Omental fat pad (tissue), 4 donors: ENCODE data around the gene XPO6. TPM values are rescaled to one million over a fixed set of nuclear protein-coding genes. Genes with fewer than 3 reads are reported as not detected.

Experiments
- ATAC-seq: fragments of 150-250 bp; one replicate; pipeline ENCODE4 v1.9.1; 2016; ENCODE audit warnings: mild to moderate bottlenecking, moderate library complexity; ENCODE audit not compliant: low FRiP score
- DNase-seq: peaks from one replicate; pipeline ENCODE4 v3.0.0-alpha.2; 2019; ENCODE audit warnings: low spot score
- total RNA-seq, 4 donors: library from RNA; depleted of rRNA; stranded (reverse); fragments of >200 nt; gene quantifications; one replicate each; pipeline ENCODE4 v1.1.0, GENCODE V29; 2016
- TF ChIP-seq, protein P1 (sequence below), 3 donors: fragments of 450-650 bp; IDR thresholded peaks; one replicate each; pipeline ENCODE4 v1.5.1; 2016 to 2017; ENCODE audit warnings: antibody characterized with exemption in 3 of 3, mild to moderate bottlenecking in 3 of 3, moderate library complexity in 2 of 3

Gene XPO6
- total RNA-seq, 4 donors from 2014 or later: 59.5 to 162 (median 118) TPM

DNA sequence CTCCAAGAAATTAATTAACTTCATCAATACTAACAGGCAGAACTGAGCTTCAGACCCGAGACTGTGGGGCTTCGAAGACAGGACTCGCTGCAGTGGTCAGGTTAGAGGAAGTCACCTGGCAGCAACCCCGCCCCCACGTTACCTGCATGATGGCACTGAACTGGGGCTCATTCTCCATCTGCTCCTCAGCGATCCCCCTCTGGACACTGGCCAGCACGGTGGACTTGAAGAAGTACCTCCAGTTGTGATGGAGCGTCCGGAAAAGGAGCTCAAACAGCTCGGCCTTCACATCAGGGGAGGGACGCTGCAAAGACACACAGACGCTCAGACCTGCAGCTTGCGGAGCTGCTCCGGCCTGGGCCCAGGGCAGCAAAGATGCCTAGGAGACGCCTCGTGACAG, 107.4 kb downstream of the XPO6 start:
- ATAC-seq: no peak
- no peak for DNase-seq
- TF ChIP-seq, protein P1, sequence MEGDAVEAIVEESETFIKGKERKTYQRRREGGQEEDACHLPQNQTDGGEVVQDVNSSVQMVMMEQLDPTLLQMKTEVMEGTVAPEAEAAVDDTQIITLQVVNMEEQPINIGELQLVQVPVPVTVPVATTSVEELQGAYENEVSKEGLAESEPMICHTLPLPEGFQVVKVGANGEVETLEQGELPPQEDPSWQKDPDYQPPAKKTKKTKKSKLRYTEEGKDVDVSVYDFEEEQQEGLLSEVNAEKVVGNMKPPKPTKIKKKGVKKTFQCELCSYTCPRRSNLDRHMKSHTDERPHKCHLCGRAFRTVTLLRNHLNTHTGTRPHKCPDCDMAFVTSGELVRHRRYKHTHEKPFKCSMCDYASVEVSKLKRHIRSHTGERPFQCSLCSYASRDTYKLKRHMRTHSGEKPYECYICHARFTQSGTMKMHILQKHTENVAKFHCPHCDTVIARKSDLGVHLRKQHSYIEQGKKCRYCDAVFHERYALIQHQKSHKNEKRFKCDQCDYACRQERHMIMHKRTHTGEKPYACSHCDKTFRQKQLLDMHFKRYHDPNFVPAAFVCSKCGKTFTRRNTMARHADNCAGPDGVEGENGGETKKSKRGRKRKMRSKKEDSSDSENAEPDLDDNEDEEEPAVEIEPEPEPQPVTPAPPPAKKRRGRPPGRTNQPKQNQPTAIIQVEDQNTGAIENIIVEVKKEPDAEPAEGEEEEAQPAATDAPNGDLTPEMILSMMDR (IDR thresholded peaks at IDR 0.05): no peak

DNA sequence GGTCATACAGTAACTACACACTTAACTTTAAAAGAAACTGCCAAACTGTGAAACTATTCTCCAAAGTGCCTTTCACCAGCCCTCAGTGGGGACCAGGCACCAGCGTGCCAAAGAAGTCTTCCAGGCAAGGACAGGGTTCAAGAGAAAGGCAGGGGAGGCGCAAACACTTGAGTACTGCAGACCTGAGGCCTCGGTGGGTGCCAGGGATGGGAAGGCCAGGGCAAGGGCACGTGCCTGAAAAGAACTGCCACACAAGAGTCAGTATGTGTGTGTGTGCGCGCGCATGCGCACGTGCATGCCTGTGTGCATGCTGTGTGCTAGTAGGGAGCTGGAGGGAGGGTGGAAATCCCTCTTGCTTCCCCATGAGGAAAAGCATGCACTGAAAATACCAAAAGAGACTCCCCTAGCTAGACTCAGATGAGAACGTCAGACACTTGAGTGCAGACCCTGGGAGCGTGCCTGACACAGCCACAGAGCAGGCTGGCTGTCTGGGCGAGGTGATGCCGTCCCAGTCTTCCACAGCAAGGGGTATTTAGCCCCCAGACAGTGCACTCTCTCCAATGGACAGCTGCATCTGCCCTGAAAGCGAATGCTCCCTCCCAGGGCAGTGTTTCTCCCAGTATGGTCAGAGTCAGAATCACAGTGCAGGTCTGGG, 108.1 kb downstream of the XPO6 start:
- TF ChIP-seq, protein P1 (IDR thresholded peaks at IDR 0.05): no peak
- no peak for ATAC-seq
- no peak for DNase-seq

DNA sequence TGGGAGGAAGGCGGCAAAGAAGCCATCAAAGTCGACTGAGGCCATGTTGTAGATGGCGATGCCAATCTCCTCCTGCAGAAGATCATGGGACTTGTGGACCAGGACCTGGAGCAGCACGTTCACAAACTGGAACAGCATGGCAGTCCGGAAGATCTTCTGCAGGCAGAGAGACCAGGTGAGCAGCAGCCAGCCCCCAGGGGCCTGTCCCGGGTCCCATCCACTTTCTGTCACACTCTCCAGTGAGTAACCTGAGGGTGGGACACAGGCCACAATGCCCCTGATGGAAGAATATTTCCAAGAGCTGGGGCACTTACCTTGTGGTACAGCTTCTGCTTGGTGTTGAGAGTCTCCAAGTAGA, 110.3 kb downstream of the XPO6 start:
- no peak for DNase-seq
- no peak for ATAC-seq
- TF ChIP-seq, protein P1 (IDR thresholded peaks at IDR 0.05): no peak

DNA sequence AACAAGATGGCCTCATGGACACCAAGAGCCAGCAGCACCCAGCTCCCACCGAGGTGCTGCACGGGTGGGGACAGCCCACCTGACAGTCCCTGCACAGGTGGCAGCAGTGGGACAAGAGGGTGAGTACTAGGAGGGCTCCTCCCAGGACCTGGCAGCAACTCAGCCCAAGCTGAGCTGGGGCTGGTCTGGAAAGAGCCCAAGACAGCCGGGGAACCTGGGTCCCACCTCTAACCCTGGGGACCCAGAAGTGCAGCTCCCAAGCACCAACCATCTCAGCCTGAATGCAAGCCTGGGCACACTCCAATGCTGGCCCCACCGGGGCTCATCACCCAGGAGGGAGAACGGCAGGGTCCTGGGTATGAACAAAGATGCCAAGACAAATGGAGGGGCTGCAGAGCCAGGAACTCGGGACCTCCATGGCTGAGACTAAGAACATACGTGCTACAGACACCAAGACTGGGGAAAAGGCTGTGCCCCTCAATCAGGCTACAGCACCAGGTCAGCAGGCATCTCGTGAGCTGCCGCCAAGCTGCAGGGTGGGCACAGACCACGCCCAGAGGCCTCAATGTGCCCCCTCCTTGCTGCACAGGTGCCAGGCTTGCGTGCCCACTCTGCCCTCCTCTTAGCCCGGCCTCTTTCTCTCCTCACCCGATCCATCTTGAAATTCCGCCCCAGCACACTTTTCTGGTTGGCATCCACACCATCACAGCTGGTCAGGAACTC, 110.8 kb downstream of the XPO6 start:
- DNase-seq: no peak
- TF ChIP-seq, protein P1 (IDR thresholded peaks at IDR 0.05): no peak
- ATAC-seq: peak; percentile 27

DNA sequence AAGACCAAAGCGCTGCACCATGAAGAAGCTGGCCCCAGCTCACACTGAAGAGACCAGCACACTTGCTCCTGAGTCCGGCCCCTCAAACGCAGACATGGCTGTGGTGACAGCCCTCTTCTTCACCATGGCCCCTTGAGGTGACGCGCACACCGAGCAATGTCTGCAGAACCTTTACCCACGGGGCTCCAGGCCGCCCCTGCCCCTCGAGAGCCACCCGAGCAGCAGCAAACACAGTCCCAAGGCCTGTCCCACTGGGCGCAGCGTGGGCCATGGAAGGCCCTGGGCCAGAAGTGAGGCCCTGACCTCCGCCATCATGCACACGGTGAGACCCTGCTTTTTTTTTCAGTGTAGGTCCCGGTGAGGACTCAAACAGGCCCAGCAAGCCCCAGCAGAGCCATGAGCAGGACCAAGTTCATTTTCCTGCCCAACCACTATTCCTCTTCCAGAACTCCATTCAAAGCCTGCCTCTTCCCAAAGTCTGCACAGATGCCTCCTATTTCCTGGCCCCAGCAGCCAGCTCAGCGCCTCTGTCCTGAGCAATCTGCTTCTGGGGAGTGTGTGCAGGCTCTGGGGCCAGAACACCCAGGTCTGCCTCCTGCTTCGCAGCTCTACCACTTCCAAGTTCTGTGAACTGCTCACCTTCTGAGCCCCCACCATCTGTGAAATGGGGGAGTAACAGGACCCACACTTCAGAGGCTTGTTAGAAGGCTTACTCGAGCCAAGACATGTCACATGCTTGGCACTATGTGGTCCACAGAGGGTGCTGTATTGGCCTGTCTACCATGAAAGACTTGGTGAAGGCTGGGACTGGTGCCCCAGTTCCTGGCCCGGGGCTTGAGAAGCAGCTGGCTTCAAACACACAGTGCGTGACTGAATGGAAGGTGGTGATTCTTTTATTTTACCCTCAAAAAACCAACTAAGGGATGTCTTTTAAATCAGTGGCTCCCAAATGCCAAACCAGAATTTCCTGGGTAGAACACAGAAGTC, 112.5 kb downstream of the XPO6 start:
- ATAC-seq (no peak), DNase-seq (no peak)
- TF ChIP-seq, protein P1 (IDR thresholded peaks at IDR 0.05): no peak

DNA sequence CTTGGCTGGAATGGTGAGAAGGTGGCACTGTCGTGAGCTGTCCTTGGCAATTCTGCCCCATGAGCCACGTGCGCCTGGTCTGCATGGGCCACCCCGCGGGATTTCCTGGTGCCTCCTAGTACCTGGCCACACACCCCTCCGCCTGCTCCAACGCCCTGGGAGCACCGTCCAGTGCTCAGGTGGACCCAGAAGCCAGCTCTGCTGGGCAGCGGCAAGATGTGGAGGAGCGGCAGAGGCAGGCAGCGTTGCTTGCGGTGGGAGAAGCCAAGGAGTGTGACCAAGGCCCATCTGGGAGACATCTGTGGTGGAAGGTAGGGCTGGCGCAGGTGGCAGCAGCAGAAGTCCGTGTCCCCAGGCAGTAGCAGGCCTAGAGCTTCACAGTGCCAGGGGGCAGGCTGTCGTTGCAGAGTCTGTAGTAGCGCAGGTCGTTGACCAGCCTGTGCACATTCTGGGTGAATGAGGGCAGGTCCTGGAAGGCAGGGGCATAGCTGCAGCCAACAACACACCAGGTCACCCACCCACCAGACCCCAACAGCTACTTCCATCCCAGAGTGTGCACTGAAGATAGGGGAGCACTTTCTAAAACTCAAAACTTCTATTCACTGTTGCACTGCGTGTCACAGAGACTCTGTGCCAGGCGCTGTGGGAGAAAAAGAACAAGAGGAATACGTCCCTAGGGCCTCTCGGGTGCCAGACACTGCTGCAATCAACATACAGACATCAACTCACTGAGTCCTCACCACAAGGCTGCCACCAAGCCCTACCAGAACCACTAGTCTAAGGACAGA, 113.4 kb downstream of the XPO6 start:
- TF ChIP-seq, protein P1 (IDR thresholded peaks at IDR 0.05): no peak
- no peak for ATAC-seq
- no peak for DNase-seq
